Fibroblast of mammary gland (primary cell): Measurements from ENCODE around the gene NR1H2.
"Not testable (repeated sequence)": the region's sequence is repeated elsewhere in the genome, so short reads cannot be mapped to it uniquely, and the experiment has no call there.

Source experiments
- DNase-seq: peaks from one replicate; pipeline ENCODE4 v3.0.0-alpha.2; 2010; ENCODE audit warnings: low read depth
- H3K4me3 ChIP-seq: 2 replicates; pipeline ENCODE4 v1.5.1; 2011; ENCODE audit warnings: low read depth, mild to moderate bottlenecking, low read length, moderate library complexity; ENCODE audit not compliant: control insufficient read depth
- TF ChIP-seq, protein P1 (sequence below): conservative IDR thresholded peaks from 2 replicates; pipeline ENCODE4 v1.5.1; 2011; ENCODE audit warnings: low read depth, low read length, inconsistent platforms; ENCODE audit not compliant: control insufficient read depth, insufficient read depth

NR1H2 gene

DNA sequence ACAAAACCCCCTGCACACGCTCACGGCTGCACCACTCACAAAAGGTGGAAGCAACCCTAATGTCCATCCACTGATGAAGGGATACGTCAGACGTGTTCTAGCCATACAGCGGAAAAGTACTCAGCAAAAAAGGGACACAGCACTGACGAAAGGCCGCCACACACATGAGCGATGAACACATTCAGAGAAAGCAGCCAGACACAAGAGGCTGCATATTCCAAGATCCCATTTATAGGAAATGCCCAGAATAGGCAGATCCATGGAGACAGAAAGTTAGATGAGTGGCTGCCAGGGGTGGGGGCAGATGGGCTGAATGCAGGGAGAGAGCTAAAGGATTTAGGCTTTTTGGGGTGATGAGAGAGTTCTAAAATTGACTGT, 11.6 kb downstream of the NR1H2 start:
- DNase-seq, result no peak
- H3K4me3 ChIP-seq, result no peak overlapping the region
- TF ChIP-seq, protein P1, sequence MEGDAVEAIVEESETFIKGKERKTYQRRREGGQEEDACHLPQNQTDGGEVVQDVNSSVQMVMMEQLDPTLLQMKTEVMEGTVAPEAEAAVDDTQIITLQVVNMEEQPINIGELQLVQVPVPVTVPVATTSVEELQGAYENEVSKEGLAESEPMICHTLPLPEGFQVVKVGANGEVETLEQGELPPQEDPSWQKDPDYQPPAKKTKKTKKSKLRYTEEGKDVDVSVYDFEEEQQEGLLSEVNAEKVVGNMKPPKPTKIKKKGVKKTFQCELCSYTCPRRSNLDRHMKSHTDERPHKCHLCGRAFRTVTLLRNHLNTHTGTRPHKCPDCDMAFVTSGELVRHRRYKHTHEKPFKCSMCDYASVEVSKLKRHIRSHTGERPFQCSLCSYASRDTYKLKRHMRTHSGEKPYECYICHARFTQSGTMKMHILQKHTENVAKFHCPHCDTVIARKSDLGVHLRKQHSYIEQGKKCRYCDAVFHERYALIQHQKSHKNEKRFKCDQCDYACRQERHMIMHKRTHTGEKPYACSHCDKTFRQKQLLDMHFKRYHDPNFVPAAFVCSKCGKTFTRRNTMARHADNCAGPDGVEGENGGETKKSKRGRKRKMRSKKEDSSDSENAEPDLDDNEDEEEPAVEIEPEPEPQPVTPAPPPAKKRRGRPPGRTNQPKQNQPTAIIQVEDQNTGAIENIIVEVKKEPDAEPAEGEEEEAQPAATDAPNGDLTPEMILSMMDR, result no peak

DNA sequence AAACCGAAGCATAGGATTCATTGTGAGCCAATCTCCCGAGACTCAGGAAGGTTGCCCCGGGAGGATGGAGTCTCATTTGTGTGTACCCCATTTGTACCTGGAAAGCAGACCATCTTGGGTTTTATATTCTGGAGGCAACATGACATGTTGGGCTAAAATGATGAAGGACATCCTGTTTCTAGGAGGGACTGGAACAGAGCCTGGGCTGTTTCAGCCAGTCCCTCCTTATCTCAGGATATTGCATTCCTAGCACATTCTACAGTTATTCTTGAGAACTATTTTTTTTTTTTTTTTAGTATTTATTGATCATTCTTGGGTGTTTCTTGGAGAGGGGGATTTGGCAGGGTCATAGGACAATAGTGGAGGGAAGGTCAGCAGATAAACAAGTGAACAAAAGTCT, 14.0 kb downstream of the NR1H2 start:
- H3K4me3 ChIP-seq, DNase-seq: not testable (repeated sequence)

DNA sequence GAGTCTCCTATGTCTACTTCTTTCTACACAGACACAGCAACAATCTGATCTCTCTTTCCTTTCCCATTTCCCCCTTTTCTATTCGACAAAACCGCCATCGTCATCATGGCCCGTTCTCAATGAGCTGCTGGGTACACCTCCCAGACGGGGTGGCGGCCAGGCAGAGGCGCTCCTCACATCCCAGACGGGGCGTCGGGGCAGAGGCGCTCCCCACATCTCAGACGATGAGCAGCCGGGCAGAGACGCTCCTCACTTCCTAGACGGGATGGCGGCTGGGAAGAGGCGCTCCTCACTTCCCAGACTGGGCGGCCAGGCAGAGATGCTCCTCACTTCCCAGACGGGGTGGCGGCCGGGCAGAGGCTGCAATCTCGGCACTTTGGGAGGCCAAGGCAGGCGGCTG, 14.7 kb downstream of the NR1H2 start:
- not testable (repeated sequence) for H3K4me3 ChIP-seq, DNase-seq

DNA sequence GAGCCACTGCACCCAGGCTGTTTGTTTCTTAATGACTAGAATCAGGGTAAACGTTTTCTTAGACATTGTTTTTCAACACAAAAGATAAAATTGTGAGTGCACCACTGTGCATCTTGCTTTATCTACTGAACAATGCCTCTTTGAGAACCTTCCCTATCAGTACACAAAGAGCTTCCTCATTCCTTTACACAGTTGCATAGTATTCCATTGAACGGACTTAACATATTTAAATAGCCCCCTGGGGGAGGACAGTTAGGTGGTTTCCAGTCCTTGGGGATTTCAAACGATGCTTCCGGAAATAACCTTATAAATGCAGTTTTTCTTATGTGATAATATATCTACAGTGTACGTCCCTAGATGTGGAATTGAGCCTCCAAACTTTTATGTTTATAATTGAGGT, 16.5 kb downstream of the NR1H2 start:
- TF ChIP-seq, protein P1, result no peak
- DNase-seq, result no peak

DNA sequence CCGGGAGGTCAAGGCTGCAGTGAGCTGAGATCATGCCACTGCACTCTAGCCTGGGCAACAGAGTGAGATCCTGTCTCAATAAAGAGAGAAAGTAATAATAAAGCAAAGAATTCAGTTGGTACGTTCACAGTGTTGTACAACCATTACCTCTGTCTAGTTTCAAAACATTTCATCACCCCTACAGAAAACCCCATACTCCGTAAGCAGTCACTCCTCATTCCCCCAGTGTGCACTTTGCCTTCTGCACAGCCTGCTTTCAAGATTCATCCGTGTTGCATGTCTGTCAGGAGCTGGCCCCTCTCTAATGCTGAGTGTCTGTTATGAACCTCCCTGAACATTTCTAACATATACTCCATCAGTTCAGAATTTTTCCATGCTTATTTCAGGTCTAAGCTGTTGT, 17.3 kb downstream of the NR1H2 start:
- TF ChIP-seq, protein P1, result no peak
- H3K4me3 ChIP-seq, result no peak overlapping the region
- no peak for DNase-seq

More for the DNA sequence above, 16.5 kb downstream of the NR1H2 start:
- no peak overlapping the region for H3K4me3 ChIP-seq

DNA sequence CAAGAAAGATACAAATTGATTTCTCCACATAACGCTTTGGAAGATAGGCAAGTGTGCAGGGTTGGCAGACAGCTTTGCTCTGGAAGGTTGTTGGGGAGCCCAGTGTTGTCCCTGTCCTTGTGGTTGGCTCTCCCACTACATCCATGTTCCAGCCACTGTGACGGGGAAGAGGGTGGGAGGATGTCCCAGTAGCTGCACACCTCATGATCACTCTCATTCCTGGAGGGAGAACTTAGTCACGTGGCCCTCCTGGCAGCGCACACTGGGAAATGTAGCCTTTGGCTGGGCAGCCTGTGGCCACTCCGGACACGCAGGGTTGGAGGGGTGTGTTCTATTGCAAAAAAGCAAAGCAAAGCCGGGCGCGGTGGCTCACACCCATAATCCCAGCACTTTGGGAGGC, 17.8 kb downstream of the NR1H2 start:
- DNase-seq, result no peak
- TF ChIP-seq, protein P1, result no peak
- H3K4me3 ChIP-seq, result no peak overlapping the region

DNA sequence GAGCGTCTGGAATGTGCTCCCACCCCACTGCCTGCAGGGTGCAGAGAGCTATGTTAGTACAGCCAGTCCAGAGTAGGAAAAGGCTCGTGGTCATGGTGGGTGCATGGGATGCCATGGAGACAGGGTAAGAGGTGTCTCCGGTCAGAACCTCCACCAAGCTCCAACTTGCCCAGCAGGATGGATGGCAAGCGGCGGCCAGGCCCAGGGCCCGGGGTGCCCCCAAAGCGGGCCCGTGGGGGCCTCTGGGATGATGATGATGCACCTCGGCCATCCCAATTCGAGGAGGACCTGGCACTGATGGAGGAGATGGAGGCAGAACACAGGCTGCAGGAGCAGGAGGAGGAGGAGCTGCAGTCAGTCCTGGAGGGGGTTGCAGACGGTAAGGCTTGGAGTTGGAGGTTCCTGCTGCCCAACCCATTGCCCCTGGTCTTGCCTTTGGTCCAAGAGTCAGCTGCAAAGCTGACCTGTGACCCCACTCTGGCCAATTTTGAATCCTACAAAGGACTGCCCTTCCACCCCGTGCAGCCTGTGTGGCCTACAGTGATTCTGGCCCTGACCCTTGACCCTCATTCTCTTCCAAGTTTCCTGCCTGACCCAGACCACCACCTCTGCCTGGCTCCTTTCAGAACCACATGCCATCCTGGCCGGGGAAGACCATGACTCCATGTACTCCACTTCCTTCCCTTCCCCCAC, 22.6 kb downstream of the NR1H2 start:
- H3K4me3 ChIP-seq, result no peak overlapping the region
- TF ChIP-seq, protein P1, result no peak

DNA sequence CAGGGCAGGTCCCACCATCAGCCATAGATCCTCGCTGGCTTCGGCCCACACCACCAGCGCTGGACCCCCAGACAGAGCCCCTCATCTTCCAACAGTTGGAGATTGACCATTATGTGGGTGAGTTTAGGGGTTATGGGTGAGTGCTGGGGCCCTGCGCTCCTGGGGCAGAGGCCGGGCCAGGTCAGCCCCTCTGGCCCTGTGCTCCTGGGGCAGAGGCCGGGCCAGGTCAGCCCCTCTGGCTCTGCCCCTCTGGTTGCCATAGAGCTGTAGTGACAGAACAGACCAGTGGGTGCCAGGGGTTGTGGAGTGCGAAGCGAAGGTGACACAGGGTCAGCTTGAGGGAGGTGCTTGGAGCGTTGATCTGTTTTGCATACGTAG, 23.1 kb downstream of the NR1H2 start:
- no peak overlapping the region for H3K4me3 ChIP-seq
- no peak for DNase-seq
- TF ChIP-seq, protein P1, result no peak

More for the DNA sequence above, 22.6 kb downstream of the NR1H2 start:
- no peak for DNase-seq
